HL-60 (cell line): ENCODE measurements around the gene NFASC.

ENCODE experiments used
- GABPA ChIP-seq: IDR thresholded peaks from 2 replicates; pipeline ENCODE4 v1.6.1; 2012; ENCODE audit warnings: low read depth
- POLR2AphosphoS5 ChIP-seq: IDR thresholded peaks from 2 replicates; pipeline ENCODE4 v1.6.1; 2012; ENCODE audit warnings: low read depth
- TF ChIP-seq, protein P1 (sequence below): IDR thresholded peaks from one replicate; pipeline ENCODE4 v1.5.1; 2011; ENCODE audit warnings: low read length, control low read depth, inconsistent platforms; ENCODE audit not compliant: insufficient read depth

DNA sequence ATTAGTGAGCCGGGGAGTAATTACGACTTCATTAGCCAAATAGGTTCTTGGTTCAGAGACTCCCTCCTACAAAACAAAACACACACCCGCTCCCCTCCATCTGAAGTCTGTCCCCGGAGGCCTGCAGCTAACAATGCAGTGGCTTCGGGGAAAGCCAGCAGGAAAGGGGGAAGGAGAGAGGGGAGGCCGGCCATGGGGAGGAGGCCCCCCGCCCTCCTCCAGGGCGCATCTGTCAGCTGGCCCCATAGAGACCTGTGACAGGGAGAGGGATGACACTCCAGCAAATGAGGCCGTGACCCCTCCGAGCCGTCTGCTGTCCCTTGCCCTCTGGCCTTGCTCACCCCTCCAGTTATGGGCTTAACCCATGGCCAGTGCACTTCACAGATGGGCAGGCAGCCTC, 160.2 kb downstream of the NFASC start:
- TF ChIP-seq, protein P1, sequence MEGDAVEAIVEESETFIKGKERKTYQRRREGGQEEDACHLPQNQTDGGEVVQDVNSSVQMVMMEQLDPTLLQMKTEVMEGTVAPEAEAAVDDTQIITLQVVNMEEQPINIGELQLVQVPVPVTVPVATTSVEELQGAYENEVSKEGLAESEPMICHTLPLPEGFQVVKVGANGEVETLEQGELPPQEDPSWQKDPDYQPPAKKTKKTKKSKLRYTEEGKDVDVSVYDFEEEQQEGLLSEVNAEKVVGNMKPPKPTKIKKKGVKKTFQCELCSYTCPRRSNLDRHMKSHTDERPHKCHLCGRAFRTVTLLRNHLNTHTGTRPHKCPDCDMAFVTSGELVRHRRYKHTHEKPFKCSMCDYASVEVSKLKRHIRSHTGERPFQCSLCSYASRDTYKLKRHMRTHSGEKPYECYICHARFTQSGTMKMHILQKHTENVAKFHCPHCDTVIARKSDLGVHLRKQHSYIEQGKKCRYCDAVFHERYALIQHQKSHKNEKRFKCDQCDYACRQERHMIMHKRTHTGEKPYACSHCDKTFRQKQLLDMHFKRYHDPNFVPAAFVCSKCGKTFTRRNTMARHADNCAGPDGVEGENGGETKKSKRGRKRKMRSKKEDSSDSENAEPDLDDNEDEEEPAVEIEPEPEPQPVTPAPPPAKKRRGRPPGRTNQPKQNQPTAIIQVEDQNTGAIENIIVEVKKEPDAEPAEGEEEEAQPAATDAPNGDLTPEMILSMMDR: no peak
- TF ChIP-seq POLR2AphosphoS5 (no peak), GABPA (no peak)
